ENCODE measurements around the gene LRGUK. TPM values are rescaled to one million over a fixed set of nuclear protein-coding genes. Genes with fewer than 3 reads are reported as not detected.

LRGUK gene
- polyA plus RNA-seq, 1 experiment, result 0.07 TPM

DNA sequence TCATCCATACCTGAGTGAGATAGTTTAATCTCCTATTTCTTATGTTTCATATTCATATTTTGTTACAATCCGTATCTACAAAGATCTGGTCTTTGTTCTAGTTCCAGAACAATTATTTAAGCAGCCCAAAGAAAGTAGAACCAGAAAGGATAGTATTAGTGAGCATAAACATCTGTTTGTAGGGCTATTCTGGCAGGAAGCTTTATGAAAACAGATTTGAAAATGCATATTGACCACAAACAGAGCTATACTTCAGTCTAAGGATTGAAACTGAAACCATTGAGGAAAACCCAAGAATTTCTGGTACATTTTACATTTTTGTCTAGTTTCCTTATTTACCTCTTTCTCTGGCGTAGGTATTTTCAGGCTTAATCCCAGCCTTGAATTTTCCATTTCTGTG lies 28.1 kb downstream of the LRGUK start:
- Histone ChIP-seq H3K4me3 (ENCODE audit: low read depth, low read length) (no peak overlapping the region), H3K27ac (ENCODE audit: low read depth, low read length) (no peak overlapping the region), H3K27me3 (ENCODE audit: control insufficient read depth, insufficient read depth, low read length) (no peaks in the 10 kb centered on the region), H3K9me3 (ENCODE audit: control insufficient read depth, insufficient read depth, low read length) (no peaks in the 10 kb centered on the region)
- no peak for DNase-seq (ENCODE audit: low read depth, low spot score)
- ChIA-PET CTCF (interaction anchor here (0.5 to 2.1 kb wide), 2 partner anchors 14 to 894 kb away, joined by 3 to 19 read pairs; no protein-coding TSS in a partner anchor), POLR2A (no interaction called here)
- TF ChIP-seq, protein P1, sequence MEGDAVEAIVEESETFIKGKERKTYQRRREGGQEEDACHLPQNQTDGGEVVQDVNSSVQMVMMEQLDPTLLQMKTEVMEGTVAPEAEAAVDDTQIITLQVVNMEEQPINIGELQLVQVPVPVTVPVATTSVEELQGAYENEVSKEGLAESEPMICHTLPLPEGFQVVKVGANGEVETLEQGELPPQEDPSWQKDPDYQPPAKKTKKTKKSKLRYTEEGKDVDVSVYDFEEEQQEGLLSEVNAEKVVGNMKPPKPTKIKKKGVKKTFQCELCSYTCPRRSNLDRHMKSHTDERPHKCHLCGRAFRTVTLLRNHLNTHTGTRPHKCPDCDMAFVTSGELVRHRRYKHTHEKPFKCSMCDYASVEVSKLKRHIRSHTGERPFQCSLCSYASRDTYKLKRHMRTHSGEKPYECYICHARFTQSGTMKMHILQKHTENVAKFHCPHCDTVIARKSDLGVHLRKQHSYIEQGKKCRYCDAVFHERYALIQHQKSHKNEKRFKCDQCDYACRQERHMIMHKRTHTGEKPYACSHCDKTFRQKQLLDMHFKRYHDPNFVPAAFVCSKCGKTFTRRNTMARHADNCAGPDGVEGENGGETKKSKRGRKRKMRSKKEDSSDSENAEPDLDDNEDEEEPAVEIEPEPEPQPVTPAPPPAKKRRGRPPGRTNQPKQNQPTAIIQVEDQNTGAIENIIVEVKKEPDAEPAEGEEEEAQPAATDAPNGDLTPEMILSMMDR (IDR thresholded peaks at IDR 0.05; ENCODE audit: low read depth, low read length), result no peak

DNA sequence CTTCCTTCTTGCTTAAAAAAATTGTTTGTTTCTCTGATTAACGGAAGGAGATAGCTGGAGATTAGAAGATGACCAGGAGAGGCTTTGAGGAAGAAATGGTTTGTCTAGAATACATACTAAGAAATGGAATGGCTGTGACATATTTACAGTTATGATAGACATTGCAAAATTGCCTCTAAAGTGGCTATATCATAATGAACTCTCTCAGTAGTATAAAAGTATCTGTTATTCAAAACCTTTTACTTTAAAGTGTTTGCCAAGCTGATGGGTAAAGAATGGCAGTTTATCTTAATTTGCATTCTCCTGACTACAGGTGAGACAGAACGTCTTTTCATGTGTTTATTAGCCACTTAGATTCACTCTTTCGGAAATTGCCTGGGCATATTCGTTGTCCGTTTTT lies 28.7 kb downstream of the LRGUK start:
- POLR2A ChIA-PET, result no interaction called here
- TF ChIP-seq, protein P1 (IDR thresholded peaks at IDR 0.05; ENCODE audit: low read depth, low read length), result no peak
- H3K4me3 ChIP-seq (ENCODE audit: low read depth, low read length), result no peak overlapping the region
- no peaks in the 10 kb centered on the region for H3K9me3 ChIP-seq (ENCODE audit: control insufficient read depth, insufficient read depth, low read length)
- no peak for DNase-seq (ENCODE audit: low read depth, low spot score)
- CTCF ChIA-PET, result interaction anchor here (2.1 kb wide), 1 partner anchor 15 kb away, joined by 19 read pairs; no protein-coding TSS in a partner anchor
- H3K27ac ChIP-seq (ENCODE audit: low read depth, low read length), result no peak overlapping the region
- no peaks in the 10 kb centered on the region for H3K27me3 ChIP-seq (ENCODE audit: control insufficient read depth, insufficient read depth, low read length)

GRCh38 chr7:134165252-134165651 lies 38.1 kb downstream of the LRGUK start:
- Histone ChIP-seq H3K9me3 (ENCODE audit: control insufficient read depth, insufficient read depth, low read length) (no peaks in the 10 kb centered on the region), H3K27ac (ENCODE audit: low read depth, low read length) (no peak overlapping the region), H3K27me3 (ENCODE audit: control insufficient read depth, insufficient read depth, low read length) (no peaks in the 10 kb centered on the region), H3K4me3 (ENCODE audit: low read depth, low read length) (no peak overlapping the region)
- POLR2A ChIA-PET, result no interaction called here
- TF ChIP-seq, protein P1 (IDR thresholded peaks at IDR 0.05; ENCODE audit: low read depth, low read length), result no peak
- no peak for DNase-seq (ENCODE audit: low read depth, low spot score)
- CTCF ChIA-PET, result no interaction called here

DNA sequence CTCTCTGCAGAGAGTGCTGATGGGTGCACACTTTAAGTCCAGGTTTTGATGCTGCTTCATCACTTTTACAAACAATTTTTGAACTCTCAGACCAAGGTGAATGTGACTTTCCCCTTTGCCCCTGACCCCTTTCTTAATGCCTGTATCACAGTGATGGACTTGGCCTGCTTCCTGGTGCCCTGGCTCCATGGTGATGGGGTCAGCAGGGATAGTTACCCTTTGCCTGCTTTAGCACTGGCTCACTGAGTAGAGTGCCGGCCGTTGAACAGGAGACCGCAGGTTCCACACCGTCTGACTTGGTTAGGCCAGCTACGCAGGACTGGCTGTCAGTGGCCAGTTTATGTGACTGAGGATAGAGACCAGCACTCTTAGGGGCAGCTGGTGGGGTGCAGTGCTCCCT lies 40.1 kb downstream of the LRGUK start:
- POLR2A ChIA-PET, result no interaction called here
- DNase-seq (ENCODE audit: low read depth, low spot score), result no peak
- no peak overlapping the region for H3K27ac ChIP-seq (ENCODE audit: low read depth, low read length)
- TF ChIP-seq, protein P1 (IDR thresholded peaks at IDR 0.05; ENCODE audit: low read depth, low read length), result no peak
- no peak overlapping the region for H3K4me3 ChIP-seq (ENCODE audit: low read depth, low read length)
- CTCF ChIA-PET, result no interaction called here
- H3K9me3 ChIP-seq (ENCODE audit: control insufficient read depth, insufficient read depth, low read length), result no peaks in the 10 kb centered on the region
- no peaks in the 10 kb centered on the region for H3K27me3 ChIP-seq (ENCODE audit: control insufficient read depth, insufficient read depth, low read length)

- POLR2A ChIA-PET, result no interaction called here
Measured at GRCh38 chr7:134167841-134168240, 40.7 kb downstream of the LRGUK start.

More at GRCh38 chr7:134167841-134168240, 40.7 kb downstream of the LRGUK start:
- no peak overlapping the region for H3K4me3 ChIP-seq (ENCODE audit: low read depth, low read length)
- no peak overlapping the region for H3K27ac ChIP-seq (ENCODE audit: low read depth, low read length)
- CTCF ChIA-PET, result interaction anchor here (1.7 kb wide), 1 partner anchor 27 kb away, joined by 7 read pairs; no protein-coding TSS in a partner anchor
- TF ChIP-seq, protein P1 (IDR thresholded peaks at IDR 0.05; ENCODE audit: low read depth, low read length), result no peak
- no peak for DNase-seq (ENCODE audit: low read depth, low spot score)
- no peaks in the 10 kb centered on the region for H3K9me3 ChIP-seq (ENCODE audit: control insufficient read depth, insufficient read depth, low read length)
- no peaks in the 10 kb centered on the region for H3K27me3 ChIP-seq (ENCODE audit: control insufficient read depth, insufficient read depth, low read length)

Data from AG04450 (cell line).